Measurements from ENCODE around the gene EPHA7. TPM values are rescaled to one million over a fixed set of nuclear protein-coding genes. Genes with fewer than 3 reads are reported as not detected.

The EPHA7 gene
- total RNA-seq, 1 experiment from 2014 or later = not detected

- DNase-seq (ENCODE audit: low read depth) = no peak
These were observed 93.6 kb downstream of the EPHA7 start for GRCh38 chr6:93325761-93326160.

GRCh38 chr6:93323630-93324029 lies 95.7 kb downstream of the EPHA7 start:
- no peak for DNase-seq (ENCODE audit: low read depth)

GRCh38 chr6:93322651-93323050 lies 96.7 kb downstream of the EPHA7 start:
- no peak for DNase-seq (ENCODE audit: low read depth)

- no peak for DNase-seq (ENCODE audit: low read depth)
These were observed 100.1 kb downstream of the EPHA7 start for GRCh38 chr6:93319304-93319703.

- no peak for DNase-seq (ENCODE audit: low read depth)
These were observed 101.2 kb downstream of the EPHA7 start for GRCh38 chr6:93318121-93318520.

GRCh38 chr6:93317592-93317991 lies 101.8 kb downstream of the EPHA7 start:
- DNase-seq (ENCODE audit: low read depth) = no peak

GRCh38 chr6:93307505-93308409 lies 111.6 kb downstream of the EPHA7 start:
- no peak for DNase-seq (ENCODE audit: low read depth)

GRCh38 chr6:93305088-93305487 lies 114.3 kb downstream of the EPHA7 start:
- no peak for DNase-seq (ENCODE audit: low read depth)

GRCh38 chr6:93304505-93304904 lies 114.9 kb downstream of the EPHA7 start:
- no peak for DNase-seq (ENCODE audit: low read depth)

- DNase-seq (ENCODE audit: low read depth) = no peak
These were observed 118.7 kb downstream of the EPHA7 start for GRCh38 chr6:93300661-93301060.

GRCh38 chr6:93299622-93300021 lies 119.7 kb downstream of the EPHA7 start:
- DNase-seq (ENCODE audit: low read depth) = no peak

- DNase-seq (ENCODE audit: low read depth) = no peak
These were observed 123.7 kb downstream of the EPHA7 start for GRCh38 chr6:93295631-93296030.

GRCh38 chr6:93294879-93295278 lies 124.5 kb downstream of the EPHA7 start:
- no peak for DNase-seq (ENCODE audit: low read depth)

- no peak for DNase-seq (ENCODE audit: low read depth)
These were observed 125.5 kb downstream of the EPHA7 start for GRCh38 chr6:93293872-93294271.

- no peak for DNase-seq (ENCODE audit: low read depth)
These were observed 125.9 kb downstream of the EPHA7 start for GRCh38 chr6:93293460-93293859.

- DNase-seq (ENCODE audit: low read depth) = no peak
These were observed 136.8 kb downstream of the EPHA7 start for GRCh38 chr6:93282521-93283031.

GRCh38 chr6:93278241-93278640 lies 141.1 kb downstream of the EPHA7 start:
- DNase-seq (ENCODE audit: low read depth) = no peak

GRCh38 chr6:93272896-93273295 lies 146.5 kb downstream of the EPHA7 start:
- no peak for DNase-seq (ENCODE audit: low read depth)

- DNase-seq (ENCODE audit: low read depth) = no peak
These were observed 147.1 kb downstream of the EPHA7 start for GRCh38 chr6:93272211-93272610.

- DNase-seq (ENCODE audit: low read depth) = no peak
These were observed 153.1 kb downstream of the EPHA7 start for GRCh38 chr6:93266116-93266817.

GRCh38 chr6:93260881-93261280 lies 158.5 kb downstream of the EPHA7 start:
- no peak for DNase-seq (ENCODE audit: low read depth)

- DNase-seq (ENCODE audit: low read depth) = no peak
These were observed 160.0 kb downstream of the EPHA7 start for GRCh38 chr6:93259332-93259731.

GRCh38 chr6:93252930-93253329 lies 166.4 kb downstream of the EPHA7 start:
- no peak for DNase-seq (ENCODE audit: low read depth)

All from RPMI7951 (cell line).